Measurements from ENCODE around the gene ZFP57.

- TF ChIP-seq CTCF (IDR thresholded peaks at IDR 0.05): no peak
- TF ChIP-seq ZFX (IDR thresholded peaks at IDR 0.05; ENCODE audit: borderline replicate concordance): no peak
Observed at GRCh38 chr6:29655658-29656057, 25.3 kb downstream of the ZFP57 start.
